HEK293T (cell line): ENCODE data around the gene KDM4C.

Experiments used
- CTCF ChIA-PET: fragments of 350-600 bp; formaldehyde crosslinking; extraction: SDS; loops from one replicate; lab custom pipeline; 2021; ENCODE audit warnings: antibody characterized with exemption, inconsistent platforms; lab: Yijun Ruan, JAX
- POLR2A ChIA-PET: fragments of 350-600 bp; formaldehyde crosslinking; extraction: SDS; loops from one replicate; lab custom pipeline; 2020; ENCODE audit warnings: antibody characterized with exemption, inconsistent platforms; lab: Yijun Ruan, JAX
- DNase-seq: peaks from one replicate; pipeline ENCODE4 v3.0.0; 2012; ENCODE audit warnings: mixed read lengths; ENCODE audit errors: extremely low spot score
- ARNT ChIP-seq: fragments of 450-650 bp; IDR thresholded peaks from 2 replicates; pipeline ENCODE4 v1.6.1; 2017; ENCODE audit warnings: mild to moderate bottlenecking
- BHLHE40 ChIP-seq: fragments of 450-650 bp; IDR thresholded peaks from 2 replicates; pipeline ENCODE4 v1.6.1; 2016; ENCODE audit warnings: mild to moderate bottlenecking, moderate library complexity, borderline replicate concordance
- CTBP1 ChIP-seq: fragments of 450-650 bp; IDR thresholded peaks from 2 replicates; pipeline ENCODE4 v1.6.1; 2016; ENCODE audit warnings: borderline replicate concordance
- ELF4 ChIP-seq: fragments of 450-650 bp; IDR thresholded peaks from 2 replicates; pipeline ENCODE4 v1.6.1; 2017; ENCODE audit warnings: antibody characterized with exemption
- FOXA1 ChIP-seq: fragments of 450-650 bp; IDR thresholded peaks from 2 replicates; pipeline ENCODE4 v1.6.1; 2016; ENCODE audit warnings: mild to moderate bottlenecking
- FOXK2 ChIP-seq: fragments of 450-650 bp; IDR thresholded peaks from 2 replicates; pipeline ENCODE4 v1.6.1; 2016; ENCODE audit warnings: mild to moderate bottlenecking
- FOXM1 ChIP-seq: fragments of 450-650 bp; IDR thresholded peaks from 2 replicates; pipeline ENCODE4 v1.6.1; 2017; ENCODE audit warnings: mild to moderate bottlenecking, borderline replicate concordance
- HDGF ChIP-seq: fragments of 450-650 bp; IDR thresholded peaks from 2 replicates; pipeline ENCODE4 v1.6.1; 2017; ENCODE audit warnings: antibody characterized with exemption, borderline replicate concordance
- L3MBTL2 ChIP-seq: fragments of 450-650 bp; conservative IDR thresholded peaks from 2 replicates; pipeline ENCODE4 v1.6.1; 2016; ENCODE audit warnings: mild to moderate bottlenecking
- LEF1 ChIP-seq: fragments of 450-650 bp; IDR thresholded peaks from 2 replicates; pipeline ENCODE4 v1.6.1; 2017; ENCODE audit warnings: mild to moderate bottlenecking, borderline replicate concordance
- NFRKB ChIP-seq: fragments of 450-650 bp; IDR thresholded peaks from 2 replicates; pipeline ENCODE4 v1.6.1; 2016; ENCODE audit warnings: mild to moderate bottlenecking, moderate library complexity
- SP1 ChIP-seq: fragments of 450-650 bp; IDR thresholded peaks from 2 replicates; pipeline ENCODE4 v1.6.1; 2017
- SUZ12 ChIP-seq: fragments of 450-650 bp; IDR thresholded peaks from 2 replicates; pipeline ENCODE4 v1.6.1; 2016; ENCODE audit warnings: mild to moderate bottlenecking
- TARDBP ChIP-seq: fragments of 450-650 bp; IDR thresholded peaks from 2 replicates; pipeline ENCODE4 v1.6.1; 2016
- ZNF384 ChIP-seq: fragments of 450-650 bp; IDR thresholded peaks from 2 replicates; pipeline ENCODE4 v1.6.1; 2016
- TF ChIP-seq, protein P1 (sequence below): fragments of 450-650 bp; IDR thresholded peaks from 2 replicates; pipeline ENCODE4 v1.6.1; 2016

KDM4C gene

DNA sequence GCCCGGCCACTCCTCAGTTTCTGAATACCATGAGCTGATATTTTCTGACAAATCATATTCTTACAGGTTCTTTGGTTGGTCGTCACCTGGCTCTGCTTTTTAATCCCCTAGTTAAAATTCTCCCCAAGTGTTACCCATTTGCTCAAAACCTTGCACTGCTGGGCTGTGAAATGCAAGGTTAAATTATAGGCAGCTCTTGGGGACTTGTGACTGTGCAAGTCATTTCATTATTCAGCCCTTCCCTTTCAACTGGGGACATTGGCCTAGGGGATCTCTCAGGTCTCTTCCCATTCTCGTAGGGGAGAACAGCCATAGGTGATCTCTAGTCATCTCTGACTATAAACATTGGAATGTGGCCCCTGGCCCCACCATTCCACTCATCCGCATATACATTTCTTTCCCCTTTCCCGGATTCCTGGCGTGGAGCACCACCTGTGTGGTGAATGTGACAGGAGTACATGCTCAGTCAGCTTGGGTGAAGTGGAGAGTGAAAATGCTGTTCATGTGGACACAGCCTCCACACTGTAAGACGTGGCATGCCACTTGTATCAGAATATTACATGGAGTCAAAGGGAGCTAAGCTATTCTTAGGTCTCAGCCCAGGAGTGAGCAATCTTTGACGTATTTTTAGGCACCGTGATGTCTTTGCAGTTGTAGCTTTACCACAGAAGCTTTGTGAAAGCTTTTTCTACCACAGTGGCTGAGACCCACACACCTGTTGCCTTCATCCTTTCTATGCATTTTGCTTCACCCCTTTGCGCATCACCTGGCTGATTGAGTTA lies 386.7 kb downstream of the KDM4C start:
- DNase-seq = no peak
- CTCF ChIA-PET = no interaction called here
- POLR2A ChIA-PET = no interaction called here
- TF ChIP-seq ELF4 = no peak
- TF ChIP-seq FOXK2 = no peak
- TF ChIP-seq SP1 = no peak
- TF ChIP-seq TARDBP = no peak
- no peak for TF ChIP-seq CTBP1
- no peak for TF ChIP-seq ZNF384
- no peak for TF ChIP-seq BHLHE40
- TF ChIP-seq LEF1 = no peak
- no peak for TF ChIP-seq ARNT
- no peak for TF ChIP-seq SUZ12
- TF ChIP-seq L3MBTL2 = no peak
- TF ChIP-seq NFRKB = no peak
- no peak for TF ChIP-seq HDGF

DNA sequence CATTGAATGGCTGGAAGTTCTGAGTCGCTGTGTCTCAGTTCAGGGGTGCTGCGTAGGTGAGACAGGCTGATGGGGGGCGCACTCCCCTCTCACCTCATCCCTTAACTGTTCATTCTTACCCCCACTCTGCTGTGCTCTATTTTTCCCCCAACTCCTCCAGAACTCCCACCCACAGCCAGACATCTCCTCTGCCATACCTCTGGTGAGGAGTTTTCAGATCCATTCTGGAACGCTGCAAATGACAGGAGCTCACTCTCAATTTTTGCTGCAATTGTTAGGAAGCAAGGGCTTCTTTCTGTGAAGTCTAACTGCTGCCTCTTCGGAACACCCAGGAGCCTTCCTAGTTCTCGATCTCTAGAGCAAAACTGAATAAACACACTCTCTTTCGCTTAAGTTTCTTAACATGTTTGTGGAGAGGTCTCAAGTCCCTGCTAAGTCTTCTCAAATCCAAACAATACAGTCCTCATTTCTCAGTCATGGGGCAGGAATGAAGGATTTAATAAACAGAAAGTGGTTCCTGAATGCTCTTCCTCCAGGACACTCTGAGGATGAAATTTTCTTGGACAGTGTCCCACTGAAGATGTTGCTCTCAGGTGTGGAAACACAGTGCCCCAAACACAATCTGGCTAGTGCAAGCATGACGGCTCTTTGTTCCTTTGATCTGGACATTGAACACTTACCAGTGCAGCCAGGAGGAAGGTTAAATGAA lies 387.7 kb downstream of the KDM4C start:
- POLR2A ChIA-PET = no interaction called here
- TF ChIP-seq CTBP1 = no peak
- CTCF ChIA-PET = no interaction called here
- DNase-seq = no peak

DNA sequence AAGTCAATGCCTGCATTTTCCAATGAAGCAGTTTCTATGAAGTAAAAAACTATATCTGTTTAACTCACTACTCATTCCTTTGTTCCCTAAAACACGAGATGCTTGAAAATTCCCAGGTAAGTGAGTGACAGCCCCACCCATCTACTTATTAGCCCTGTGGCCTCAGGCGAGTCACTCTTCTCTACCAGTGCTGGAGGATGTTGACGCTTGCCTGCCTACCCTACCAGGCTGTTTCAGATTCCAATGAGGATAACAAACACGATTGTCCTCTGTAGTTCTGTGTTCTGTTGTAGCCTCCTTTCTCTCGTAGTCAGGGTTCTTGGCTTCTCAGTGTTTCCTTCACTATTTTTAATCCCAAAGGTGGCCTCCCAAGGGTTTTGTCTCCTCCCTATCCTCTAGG lies 388.8 kb downstream of the KDM4C start:
- ChIA-PET POLR2A (no interaction called here), CTCF (interaction anchor here (0.6 kb wide), 1 partner anchor 493 kb away, joined by 3 read pairs; no protein-coding TSS in a partner anchor)
- no peak for TF ChIP-seq ELF4
- TF ChIP-seq HDGF = no peak
- TF ChIP-seq SP1 = no peak
- TF ChIP-seq BHLHE40 = no peak
- TF ChIP-seq, protein P1, sequence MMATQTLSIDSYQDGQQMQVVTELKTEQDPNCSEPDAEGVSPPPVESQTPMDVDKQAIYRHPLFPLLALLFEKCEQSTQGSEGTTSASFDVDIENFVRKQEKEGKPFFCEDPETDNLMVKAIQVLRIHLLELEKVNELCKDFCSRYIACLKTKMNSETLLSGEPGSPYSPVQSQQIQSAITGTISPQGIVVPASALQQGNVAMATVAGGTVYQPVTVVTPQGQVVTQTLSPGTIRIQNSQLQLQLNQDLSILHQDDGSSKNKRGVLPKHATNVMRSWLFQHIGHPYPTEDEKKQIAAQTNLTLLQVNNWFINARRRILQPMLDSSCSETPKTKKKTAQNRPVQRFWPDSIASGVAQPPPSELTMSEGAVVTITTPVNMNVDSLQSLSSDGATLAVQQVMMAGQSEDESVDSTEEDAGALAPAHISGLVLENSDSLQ = no peak
- TF ChIP-seq CTBP1 = no peak
- no peak for TF ChIP-seq FOXA1
- TF ChIP-seq FOXM1 = no peak
- no peak for TF ChIP-seq ARNT
- TF ChIP-seq L3MBTL2 = no peak
- TF ChIP-seq ZNF384 = no peak
- TF ChIP-seq TARDBP = no peak
- TF ChIP-seq LEF1 = no peak
- DNase-seq = no peak

DNA sequence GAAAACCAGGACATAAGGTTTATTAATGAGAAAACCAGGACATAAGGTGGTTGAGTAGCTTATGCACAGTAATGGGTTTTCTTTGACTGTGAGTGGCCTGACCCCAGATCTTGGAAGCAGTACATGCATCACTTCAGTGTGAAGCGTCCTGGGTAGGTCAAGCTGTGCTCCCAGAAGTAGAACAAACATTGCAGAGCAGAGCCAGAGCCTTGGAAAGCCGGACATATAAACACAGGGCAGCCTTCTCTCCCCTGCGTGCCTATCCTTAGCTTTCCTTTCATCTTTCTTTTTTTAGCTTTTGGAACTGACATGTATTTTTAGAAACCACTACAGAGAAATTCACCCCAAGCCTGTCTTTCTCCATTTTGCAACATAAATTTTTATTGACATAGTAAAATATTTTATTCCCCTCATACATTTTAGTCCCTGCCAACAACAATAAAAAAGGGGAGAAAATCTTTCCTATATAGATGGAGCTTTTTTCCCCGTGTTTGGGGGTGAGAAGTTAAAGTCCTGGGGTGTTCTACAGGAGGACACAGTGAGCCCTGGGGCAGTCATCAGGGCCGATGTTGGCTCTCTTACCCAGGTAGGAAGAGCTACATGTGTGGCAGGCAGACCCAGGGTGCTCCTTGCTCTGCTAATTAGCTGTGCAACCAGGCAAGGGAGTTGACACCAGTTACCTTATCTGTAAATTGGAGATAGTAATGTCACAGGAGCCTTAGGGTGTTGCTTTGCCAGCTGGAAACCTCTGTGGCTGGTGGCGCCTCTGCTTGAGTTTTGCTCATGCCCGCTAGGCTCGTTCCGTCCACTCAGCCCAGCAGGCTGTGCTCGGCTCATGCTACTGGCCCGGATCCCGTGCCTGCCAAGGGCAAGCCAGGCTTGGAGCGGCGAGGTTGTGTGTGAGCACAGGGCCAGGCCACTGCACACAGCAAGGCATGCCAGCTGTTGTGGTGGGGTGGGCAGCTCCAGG lies 389.6 kb downstream of the KDM4C start:
- POLR2A ChIA-PET = no interaction called here
- TF ChIP-seq FOXA1 (no peak), ELF4 (no peak), SP1 (no peak), ZNF384 (no peak), ARNT (no peak), NFRKB (no peak), CTBP1 (no peak), FOXM1 (no peak), FOXK2 (no peak), LEF1 (no peak), SUZ12 (no peak), L3MBTL2 (no peak), HDGF (no peak), TARDBP (no peak)
- TF ChIP-seq, protein P1 = no peak
- no peak for DNase-seq
- CTCF ChIA-PET = interaction anchor here (0.6 kb wide), 1 partner anchor 493 kb away, joined by 3 read pairs; no protein-coding TSS in a partner anchor

DNA sequence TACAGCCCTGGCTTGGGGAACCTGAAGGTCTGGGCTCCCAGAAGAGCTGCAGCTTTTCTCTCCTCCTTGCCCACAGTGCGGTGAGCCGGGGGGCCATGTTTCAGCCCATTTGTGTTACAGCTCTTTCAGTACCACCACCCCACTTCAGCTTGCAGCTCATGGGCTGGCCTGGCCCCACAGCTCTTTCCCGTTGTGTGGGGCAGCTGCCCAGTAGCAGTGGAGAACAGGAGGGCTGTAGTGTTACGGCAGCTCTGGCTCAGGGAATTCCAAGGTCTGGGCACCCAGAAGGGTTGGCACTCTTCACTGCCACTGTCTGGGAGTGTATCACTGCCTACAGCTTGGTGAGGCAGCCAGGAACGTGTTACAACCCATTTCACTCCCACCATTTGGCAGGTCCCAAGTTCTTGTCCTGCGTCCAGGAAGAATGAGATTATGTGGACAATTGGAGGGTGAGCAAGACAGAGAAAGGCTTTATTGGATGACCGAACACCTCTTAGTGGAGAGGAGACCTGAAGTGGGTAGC lies 390.5 kb downstream of the KDM4C start:
- TF ChIP-seq FOXA1 = no peak
- TF ChIP-seq TARDBP = no peak
- no peak for TF ChIP-seq L3MBTL2
- TF ChIP-seq SP1 = no peak
- TF ChIP-seq ARNT = no peak
- no peak for TF ChIP-seq ELF4
- TF ChIP-seq HDGF = no peak
- TF ChIP-seq CTBP1 = no peak
- TF ChIP-seq LEF1 = no peak
- no peak for TF ChIP-seq FOXM1
- TF ChIP-seq FOXK2 = no peak
- ChIA-PET POLR2A (no interaction called here), CTCF (no interaction called here)
- no peak for DNase-seq
